ENCODE results near the gene RND1. TPM values are rescaled to one million over a fixed set of nuclear protein-coding genes. Genes with fewer than 3 reads are reported as not detected.
A peak's percentile ranks its signal among the peaks of the same experiment; 100 is the strongest.

Gene RND1
- total and polyA plus RNA-seq, 2 of the 8 experiments (the other 6 are each of a cell fraction or from before 2014, with no cell fraction given): 15.8 to 17.1 TPM

DNA sequence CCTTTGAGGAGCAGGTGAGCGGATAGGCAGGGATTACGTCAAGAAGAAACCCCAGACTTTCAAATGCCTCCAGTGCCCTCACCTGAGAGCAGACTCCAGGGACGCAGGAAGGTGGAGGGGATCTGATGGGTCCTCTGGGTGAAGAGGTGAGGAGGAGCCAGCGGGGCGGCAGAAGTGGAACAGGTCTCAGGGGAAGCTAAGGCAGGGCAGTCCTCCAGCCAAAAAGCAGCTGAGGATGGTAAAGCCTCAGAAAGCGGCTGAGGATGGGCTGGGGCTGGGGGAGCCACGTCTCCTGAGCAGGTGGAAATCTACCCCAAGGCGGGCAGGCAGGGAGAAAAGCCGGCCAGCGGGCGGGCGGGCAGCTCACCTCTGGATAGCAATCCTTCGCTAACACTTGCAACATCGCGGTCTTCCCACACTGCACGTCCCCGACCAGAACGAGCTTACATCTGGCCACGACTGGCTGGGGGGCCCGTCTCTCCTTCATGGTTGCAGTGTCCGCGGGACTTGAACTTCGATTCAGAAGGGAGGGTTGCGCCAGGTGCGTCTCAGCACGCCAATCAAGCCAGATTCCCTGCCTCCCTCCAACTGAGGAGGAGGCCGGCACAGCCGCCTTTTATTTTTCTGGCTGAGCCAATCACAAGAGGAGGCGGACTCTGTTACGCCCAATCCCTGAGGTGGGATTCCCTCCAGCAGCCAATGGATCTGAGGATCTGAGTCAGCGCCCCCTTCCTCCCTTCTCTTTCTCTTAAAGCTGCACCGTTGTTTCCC, at the start of gene RND1 (continued):
- TF ChIP-seq, protein P1, sequence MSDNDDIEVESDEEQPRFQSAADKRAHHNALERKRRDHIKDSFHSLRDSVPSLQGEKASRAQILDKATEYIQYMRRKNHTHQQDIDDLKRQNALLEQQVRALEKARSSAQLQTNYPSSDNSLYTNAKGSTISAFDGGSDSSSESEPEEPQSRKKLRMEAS (IDR thresholded peaks at IDR 0.05): 0 out of 2 replicates have a peak, but pooled peaks have one; percentile 28
- TF ChIP-seq ASH2L (IDR thresholded peaks at IDR 0.05; ENCODE audit: low read length) (peak; percentile 27), CBX5 (IDR thresholded peaks at IDR 0.05; ENCODE audit: low read depth, low read length) (no peak), RBBP5 (IDR thresholded peaks at IDR 0.05; ENCODE audit: borderline replicate concordance, low read depth, low read length) (no peak), SP4 (IDR thresholded peaks at IDR 0.05; ENCODE audit: low read length) (no peak), POLR2A (IDR thresholded peaks at IDR 0.05; ENCODE audit: control extremely low read depth in 1 of 2, low read depth in 2 of 2, low read length in 2 of 2) (peak; percentile 100), TAF7 (optimal IDR thresholded peaks at IDR 0.05; ENCODE audit: borderline replicate concordance, low read depth, low read length) (peak; percentile 92), CREB1 (IDR thresholded peaks at IDR 0.05) (0 out of 2 replicates have a peak, but pooled peaks have one; percentile 24), BRCA1 (IDR thresholded peaks at IDR 0.05; ENCODE audit: low read depth, low read length) (no peak), YY1 (IDR thresholded peaks at IDR 0.05; ENCODE audit: low read depth, low read length) (no peak), BCL11A (IDR thresholded peaks at IDR 0.05; ENCODE audit: low read depth in 2 of 2, low read length in 2 of 2) (no peak), POLR2AphosphoS5 (IDR thresholded peaks at IDR 0.05; ENCODE audit: low read depth, low read length) (peak; percentile 99), CEBPB (IDR thresholded peaks at IDR 0.05; ENCODE audit: low read depth, low read length) (peak; percentile 30; the same call in 1 of the 2 replicates), TEAD4 (IDR thresholded peaks at IDR 0.05; ENCODE audit: low read depth, low read length) (0 out of 2 replicates have a peak, but pooled peaks have one; percentile 14), GABPA (IDR thresholded peaks at IDR 0.05; ENCODE audit: borderline replicate concordance, insufficient read depth, low read length) (no peak), MAFK (IDR thresholded peaks at IDR 0.05; ENCODE audit: low read depth, low read length) (no peak), POU5F1 (IDR thresholded peaks at IDR 0.05; ENCODE audit: low read depth, low read length) (no peak), FOSL1 (IDR thresholded peaks at IDR 0.05; ENCODE audit: insufficient read depth, low read depth, low read length) (no peak), SIRT6 (IDR thresholded peaks at IDR 0.05; ENCODE audit: low read length) (no peak), SAP30 (IDR thresholded peaks at IDR 0.05; ENCODE audit: insufficient read depth, insufficient replicate concordance, low read length) (peak; percentile 45)
- TF ChIP-seq, protein P2, sequence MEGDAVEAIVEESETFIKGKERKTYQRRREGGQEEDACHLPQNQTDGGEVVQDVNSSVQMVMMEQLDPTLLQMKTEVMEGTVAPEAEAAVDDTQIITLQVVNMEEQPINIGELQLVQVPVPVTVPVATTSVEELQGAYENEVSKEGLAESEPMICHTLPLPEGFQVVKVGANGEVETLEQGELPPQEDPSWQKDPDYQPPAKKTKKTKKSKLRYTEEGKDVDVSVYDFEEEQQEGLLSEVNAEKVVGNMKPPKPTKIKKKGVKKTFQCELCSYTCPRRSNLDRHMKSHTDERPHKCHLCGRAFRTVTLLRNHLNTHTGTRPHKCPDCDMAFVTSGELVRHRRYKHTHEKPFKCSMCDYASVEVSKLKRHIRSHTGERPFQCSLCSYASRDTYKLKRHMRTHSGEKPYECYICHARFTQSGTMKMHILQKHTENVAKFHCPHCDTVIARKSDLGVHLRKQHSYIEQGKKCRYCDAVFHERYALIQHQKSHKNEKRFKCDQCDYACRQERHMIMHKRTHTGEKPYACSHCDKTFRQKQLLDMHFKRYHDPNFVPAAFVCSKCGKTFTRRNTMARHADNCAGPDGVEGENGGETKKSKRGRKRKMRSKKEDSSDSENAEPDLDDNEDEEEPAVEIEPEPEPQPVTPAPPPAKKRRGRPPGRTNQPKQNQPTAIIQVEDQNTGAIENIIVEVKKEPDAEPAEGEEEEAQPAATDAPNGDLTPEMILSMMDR (IDR thresholded peaks at IDR 0.05; ENCODE audit: control extremely low read depth in 1 of 3, insufficient read depth in 1 of 3, low read depth in 1 of 3, low read length in 3 of 3): peak in 1 of 3 experiments; percentile 16; a peak in 1 of 4 replicates
- TF ChIP-seq, protein P3, sequence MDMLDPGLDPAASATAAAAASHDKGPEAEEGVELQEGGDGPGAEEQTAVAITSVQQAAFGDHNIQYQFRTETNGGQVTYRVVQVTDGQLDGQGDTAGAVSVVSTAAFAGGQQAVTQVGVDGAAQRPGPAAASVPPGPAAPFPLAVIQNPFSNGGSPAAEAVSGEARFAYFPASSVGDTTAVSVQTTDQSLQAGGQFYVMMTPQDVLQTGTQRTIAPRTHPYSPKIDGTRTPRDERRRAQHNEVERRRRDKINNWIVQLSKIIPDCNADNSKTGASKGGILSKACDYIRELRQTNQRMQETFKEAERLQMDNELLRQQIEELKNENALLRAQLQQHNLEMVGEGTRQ (IDR thresholded peaks at IDR 0.05; ENCODE audit: low read length): no peak
